Astrocyte of the cerebellum (primary cell): ENCODE data around the gene SLC12A1.

ENCODE experiments used
- DNase-seq: peaks from one replicate; pipeline ENCODE4 v3.0.0-alpha.2; 2011; ENCODE audit warnings: low read depth
- H3K4me3 ChIP-seq: 2 replicates; pipeline ENCODE4 v1.5.1; 2011; ENCODE audit warnings: mild to moderate bottlenecking, low read depth, low read length, moderate library complexity
- in situ Hi-C: cut with HindIII; loops from 2 replicates; pipeline ENCODE4 v1.10.0; 2017; ENCODE audit warnings: low sequenced_read_pairs
- TF ChIP-seq, protein P1 (sequence below): IDR thresholded peaks from 2 replicates; pipeline ENCODE4 v1.5.1; 2012; ENCODE audit warnings: low read length, low read depth, moderate library complexity, mild to moderate bottlenecking; ENCODE audit errors: missing control alignments

The SLC12A1 gene

DNA sequence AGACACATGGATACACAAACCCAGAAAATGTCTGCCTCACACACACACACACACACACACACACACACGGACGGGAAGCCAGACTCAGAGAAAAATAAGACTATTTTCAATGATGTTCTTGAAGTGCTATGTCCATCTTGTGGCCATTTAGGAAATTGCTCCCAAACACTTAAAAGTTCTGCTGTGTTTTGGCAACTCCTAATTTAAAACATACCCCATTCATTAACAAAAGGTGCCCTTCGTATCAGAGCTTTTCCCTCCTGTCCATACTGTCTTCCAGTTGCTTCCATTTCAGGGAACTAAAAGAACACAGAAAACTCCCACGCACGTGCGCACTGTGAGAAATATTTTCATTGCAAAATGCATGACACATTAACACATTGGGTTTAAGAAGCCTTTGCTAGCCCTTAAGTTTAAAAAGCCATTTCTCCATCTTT lies 44.6 kb downstream of the SLC12A1 start:
- TF ChIP-seq, protein P1, sequence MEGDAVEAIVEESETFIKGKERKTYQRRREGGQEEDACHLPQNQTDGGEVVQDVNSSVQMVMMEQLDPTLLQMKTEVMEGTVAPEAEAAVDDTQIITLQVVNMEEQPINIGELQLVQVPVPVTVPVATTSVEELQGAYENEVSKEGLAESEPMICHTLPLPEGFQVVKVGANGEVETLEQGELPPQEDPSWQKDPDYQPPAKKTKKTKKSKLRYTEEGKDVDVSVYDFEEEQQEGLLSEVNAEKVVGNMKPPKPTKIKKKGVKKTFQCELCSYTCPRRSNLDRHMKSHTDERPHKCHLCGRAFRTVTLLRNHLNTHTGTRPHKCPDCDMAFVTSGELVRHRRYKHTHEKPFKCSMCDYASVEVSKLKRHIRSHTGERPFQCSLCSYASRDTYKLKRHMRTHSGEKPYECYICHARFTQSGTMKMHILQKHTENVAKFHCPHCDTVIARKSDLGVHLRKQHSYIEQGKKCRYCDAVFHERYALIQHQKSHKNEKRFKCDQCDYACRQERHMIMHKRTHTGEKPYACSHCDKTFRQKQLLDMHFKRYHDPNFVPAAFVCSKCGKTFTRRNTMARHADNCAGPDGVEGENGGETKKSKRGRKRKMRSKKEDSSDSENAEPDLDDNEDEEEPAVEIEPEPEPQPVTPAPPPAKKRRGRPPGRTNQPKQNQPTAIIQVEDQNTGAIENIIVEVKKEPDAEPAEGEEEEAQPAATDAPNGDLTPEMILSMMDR: peak; percentile 70
- peak; percentile 77 for DNase-seq
- no peak overlapping the region for H3K4me3 ChIP-seq
- in situ Hi-C loops: no loop called here

DNA sequence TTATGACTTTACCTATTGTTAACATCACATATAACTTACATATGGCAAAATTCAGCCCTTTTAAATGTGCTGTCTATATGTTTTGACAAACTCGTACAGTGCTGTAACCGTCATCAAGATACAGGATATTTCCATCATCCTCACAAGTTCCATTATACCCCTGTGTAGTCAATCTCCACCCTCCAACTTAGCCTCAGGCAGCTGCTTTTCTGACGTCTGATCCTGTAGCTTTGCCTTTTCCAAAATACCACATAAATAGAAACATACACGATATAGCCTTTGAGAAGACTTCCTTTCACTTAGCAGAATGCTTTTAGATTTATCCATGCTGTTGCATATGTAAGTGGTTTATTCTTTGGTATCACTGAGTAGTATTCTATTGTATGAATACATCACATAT lies 47.1 kb downstream of the SLC12A1 start:
- in situ Hi-C loops: no loop called here
- TF ChIP-seq, protein P1: no peak
- no peak overlapping the region for H3K4me3 ChIP-seq
- no peak for DNase-seq

DNA sequence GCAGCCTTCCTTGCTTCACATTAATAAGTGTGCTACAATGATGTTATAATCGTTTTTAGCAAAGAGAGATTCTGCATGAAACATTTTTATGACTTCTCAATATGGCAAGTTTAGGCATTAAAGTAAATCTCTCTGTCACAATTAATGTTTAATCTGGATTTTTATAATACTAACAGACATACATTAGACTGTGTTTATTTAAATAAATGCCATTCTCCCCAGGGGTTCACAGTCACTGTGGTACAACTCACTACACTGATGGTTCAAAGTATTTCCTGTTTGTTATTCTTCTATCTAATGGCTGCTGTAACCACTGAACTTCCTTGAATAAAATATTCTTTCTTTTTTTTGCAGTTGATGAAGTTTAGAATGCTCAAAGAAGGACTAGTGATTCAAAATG lies 59.0 kb downstream of the SLC12A1 start:
- H3K4me3 ChIP-seq: no peak overlapping the region
- DNase-seq: no peak
- TF ChIP-seq, protein P1: no peak
- in situ Hi-C loops: no loop called here

DNA sequence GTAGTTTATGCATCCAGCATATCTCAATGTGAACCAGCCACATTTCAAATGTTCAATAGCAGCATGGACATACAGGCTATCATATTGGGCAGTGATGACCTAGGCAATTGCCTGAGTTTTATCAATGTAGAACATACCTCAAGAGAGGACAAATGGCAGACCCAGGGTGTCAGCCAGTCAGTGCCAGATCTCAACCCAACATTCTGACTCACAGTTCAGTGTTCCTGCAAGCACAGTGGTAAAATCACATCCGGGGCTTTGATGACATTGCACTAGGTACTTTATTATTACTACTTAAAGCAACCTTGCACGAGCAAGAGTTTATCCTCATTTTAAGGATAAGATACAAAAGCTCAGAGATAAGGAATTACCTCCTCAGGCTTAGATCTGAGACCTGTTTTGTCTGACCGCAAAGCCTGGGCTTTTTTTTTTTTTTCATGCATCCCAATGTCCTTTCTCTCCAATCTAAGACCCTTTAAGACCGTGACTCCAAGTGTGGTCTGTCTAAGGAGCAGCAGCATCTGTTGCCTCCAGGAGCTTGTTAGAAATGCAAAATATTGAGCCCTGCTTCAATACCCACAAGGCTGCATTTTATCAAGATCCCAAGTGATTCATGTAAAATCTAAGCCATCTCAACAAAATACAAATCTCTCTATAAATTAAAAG lies 60.1 kb downstream of the SLC12A1 start:
- in situ Hi-C loops: no loop called here
- DNase-seq: no peak
- no peak overlapping the region for H3K4me3 ChIP-seq
- TF ChIP-seq, protein P1: no peak

DNA sequence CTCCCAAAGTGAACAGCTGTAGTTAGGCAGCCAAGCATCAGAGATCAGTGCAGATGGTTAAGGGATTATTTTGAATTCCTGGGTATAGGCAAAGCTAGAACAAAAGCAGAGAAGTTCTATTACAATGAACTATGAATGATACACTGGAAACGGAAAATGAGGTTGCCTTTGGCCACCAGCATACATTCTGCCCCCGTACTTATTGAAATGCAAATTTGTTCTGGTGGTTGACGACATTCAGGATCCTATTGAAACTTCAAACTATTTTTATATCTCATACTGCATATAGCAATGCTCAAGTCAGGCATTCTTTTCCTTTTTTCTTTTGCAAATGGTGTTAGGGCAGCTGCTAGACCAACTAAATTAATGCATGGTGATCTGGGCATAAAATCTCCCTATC lies 61.7 kb downstream of the SLC12A1 start:
- in situ Hi-C loops: no loop called here
- no peak for DNase-seq
- TF ChIP-seq, protein P1: no peak

DNA sequence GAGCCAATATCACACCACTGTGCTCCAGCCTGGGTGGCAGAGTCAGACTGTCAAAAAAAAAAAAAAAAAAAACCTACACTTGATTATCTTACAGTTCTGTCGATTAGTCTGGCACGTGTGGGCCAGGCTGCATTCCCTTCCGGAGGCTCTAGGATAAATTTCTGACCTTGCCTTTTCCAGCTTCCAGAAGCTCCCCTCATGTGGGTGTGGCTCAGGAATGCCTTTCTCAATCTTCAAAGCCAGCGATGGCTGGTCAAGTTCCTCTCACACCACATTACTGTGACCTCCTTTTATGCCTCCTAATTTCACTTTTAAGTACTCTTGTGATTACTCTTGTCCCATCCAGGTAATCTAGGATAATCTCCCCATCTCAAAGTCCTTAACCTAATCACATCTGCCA lies 66.9 kb downstream of the SLC12A1 start:
- TF ChIP-seq, protein P1: no peak
- DNase-seq: no peak
- in situ Hi-C loops: no loop called here
- H3K4me3 ChIP-seq: no peak overlapping the region

More for the DNA sequence above, 61.7 kb downstream of the SLC12A1 start:
- no peak overlapping the region for H3K4me3 ChIP-seq
